ENCODE measurements around the gene TAX1BP3. TPM values are rescaled to one million over a fixed set of nuclear protein-coding genes. Genes with fewer than 3 reads are reported as not detected.

Gene TAX1BP3
- total and polyA plus RNA-seq, 11 donors: 122 to 291 (median 177) TPM

GRCh38 chr17:3691617-3692067 lies 23.3 kb upstream of the TAX1BP3 start:
- H3K4me3 ChIP-seq: no peak overlapping the region
- ATAC-seq (no peak), DNase-seq (peak in 1 of 5 donors; percentile 54)
- H3K27ac ChIP-seq: no peak overlapping the region
- H3K9me3 ChIP-seq: no peaks in the 10 kb centered on the region
- no peaks in the 10 kb centered on the region for H3K36me3 ChIP-seq
- TF ChIP-seq CTCF (IDR thresholded peaks at IDR 0.05) (no peak), POLR2A (IDR thresholded peaks at IDR 0.05) (no peak)
- peaks cover 0 to 35% (median 10%) of the 10 kb centered on the region in 9 donors for H3K27me3 ChIP-seq
- peaks cover 0 to 22% (median 8%) of the 10 kb centered on the region in 12 donors for H3K4me1 ChIP-seq
- intact Hi-C loops (cut with DNase I): no loop called here
- WGBS, 4 donors: 73 to 78% (median 74%) methylated on average over 13 to 16 of the region's 16 CpGs

DNA sequence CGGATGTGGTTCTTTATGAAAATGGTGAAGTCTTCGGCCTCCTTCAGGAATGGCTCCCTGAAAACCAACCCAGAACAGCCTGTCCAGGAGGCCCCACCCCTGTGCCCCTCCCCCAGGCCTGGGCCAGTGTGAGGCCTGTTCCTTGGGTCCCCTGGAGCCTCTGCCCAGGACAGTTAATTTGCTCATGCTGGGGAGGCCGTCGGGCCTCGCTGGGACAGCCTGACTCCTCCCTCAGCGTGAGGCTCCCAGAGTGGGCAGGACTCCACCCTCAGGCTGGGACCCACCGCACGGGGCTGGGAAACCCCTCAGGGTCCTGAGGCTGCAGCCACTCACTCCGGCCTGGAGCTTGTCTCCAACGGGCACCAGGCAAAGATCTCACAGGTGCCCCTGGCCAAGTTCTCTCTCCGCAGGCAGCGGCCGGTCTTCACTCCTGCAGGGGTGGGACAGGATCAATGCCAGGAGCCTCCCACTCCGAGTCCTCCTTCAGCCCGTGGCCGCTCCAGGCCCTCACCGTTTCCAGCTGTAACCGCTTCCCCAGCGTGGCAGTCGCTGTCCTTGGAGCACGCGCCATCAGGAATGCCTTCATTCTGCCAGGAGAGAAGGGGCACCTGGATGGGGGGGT lies 21.8 kb upstream of the TAX1BP3 start:
- H3K27me3 ChIP-seq: peaks cover 0 to 23% (median 3%) of the 10 kb centered on the region in 9 donors
- TF ChIP-seq POLR2A (IDR thresholded peaks at IDR 0.05) (no peak), CTCF (IDR thresholded peaks at IDR 0.05) (no peak)
- H3K4me3 ChIP-seq: no peak overlapping the region
- WGBS, 4 donors: 68 to 82% (median 77%) methylated on average over 15 to 22 of the region's 22 CpGs
- peak in 1 of 4 donors; percentile 18 for ATAC-seq
- DNase-seq: no peak
- intact Hi-C loops (cut with DNase I): no loop called here
- H3K36me3 ChIP-seq: no peaks in the 10 kb centered on the region
- no peak overlapping the region for H3K27ac ChIP-seq
- peaks cover 0 to 9% (median 1%) of the 10 kb centered on the region in 12 donors for H3K4me1 ChIP-seq
- H3K9me3 ChIP-seq: no peaks in the 10 kb centered on the region

- Histone ChIP-seq H3K36me3 (no peaks in the 10 kb centered on the region), H3K4me3 (no peak overlapping the region), H3K27me3 (peaks cover 0 to 20% (median 0%) of the 10 kb centered on the region in 9 donors), H3K27ac (no peak overlapping the region), H3K4me1 (peaks cover 0 to 2% (median 0%) of the 10 kb centered on the region in 12 donors), H3K9me3 (no peaks in the 10 kb centered on the region)
- DNase-seq (peak in 1 of 5 donors; percentile 7), ATAC-seq (peak in 1 of 4 donors; percentile 24)
- intact Hi-C loops (cut with DNase I): no loop called here
- WGBS, 4 donors: 86 to 89% (median 87%) methylated on average over 37 to 44 of the region's 44 CpGs
- TF ChIP-seq POLR2A (IDR thresholded peaks at IDR 0.05) (no peak), CTCF (IDR thresholded peaks at IDR 0.05) (no peak)
Observed at GRCh38 chr17:3689262-3690093, 21.1 kb upstream of the TAX1BP3 start.

DNA sequence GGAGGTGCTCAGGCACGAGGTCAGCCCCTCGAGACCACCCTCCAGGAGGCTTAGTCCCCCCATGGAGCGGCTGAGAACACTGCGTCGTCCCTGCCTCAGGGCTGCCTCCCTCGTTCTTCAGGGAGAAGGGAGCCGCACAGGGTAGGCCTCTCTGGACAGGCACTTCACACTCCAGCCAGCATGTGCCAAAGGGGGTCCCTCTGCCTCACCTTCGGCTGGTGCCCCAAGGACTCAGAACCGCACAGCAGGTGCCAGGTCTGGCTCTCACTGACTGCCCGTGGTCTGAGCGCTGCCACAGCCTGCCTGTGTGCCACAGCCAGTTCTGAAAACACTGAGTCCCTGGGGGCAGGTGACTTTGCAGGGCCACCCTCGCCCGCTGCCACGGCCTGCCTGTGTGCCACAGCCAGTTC lies 20.5 kb upstream of the TAX1BP3 start:
- DNase-seq: peak in 1 of 5 donors; percentile 5
- no peak for ATAC-seq
- H3K4me1 ChIP-seq: no peaks in the 10 kb centered on the region
- intact Hi-C loops (cut with DNase I): no loop called here
- H3K9me3 ChIP-seq: no peaks in the 10 kb centered on the region
- no peak overlapping the region for H3K27ac ChIP-seq
- H3K27me3 ChIP-seq: peaks cover 0 to 20% (median 0%) of the 10 kb centered on the region in 9 donors
- no peak overlapping the region for H3K4me3 ChIP-seq
- WGBS, 4 donors: 72 to 87% (median 77%) methylated on average over 6 to 14 of the region's 14 CpGs
- H3K36me3 ChIP-seq: no peaks in the 10 kb centered on the region
- TF ChIP-seq POLR2A (IDR thresholded peaks at IDR 0.05) (no peak), CTCF (IDR thresholded peaks at IDR 0.05) (no peak)

Measured in heart left ventricle (tissue), 16 donors.